Upper lobe of right lung (tissue), 1 donor: ENCODE measurements around the gene RPSA. TPM values are rescaled to one million over a fixed set of nuclear protein-coding genes. Genes with fewer than 3 reads are reported as not detected.
"Not testable (repeated sequence)": the region's sequence is repeated elsewhere in the genome, so short reads cannot be mapped to it uniquely, and the experiment has no call there.

Experiments used
- ATAC-seq: fragments of 200-7000 bp; cut with Tn5 transposase; one replicate; pipeline ENCODE4 v1.9.1; 2020; ENCODE audit warnings: mild to moderate bottlenecking, moderate library complexity
- DNase-seq: peaks from one replicate; pipeline ENCODE4 v3.0.0-alpha.2; 2020
- H3K27ac ChIP-seq: fragments of 200-600 bp; one replicate; pipeline ENCODE4 v1.8.0; 2022
- H3K27me3 ChIP-seq: fragments of 200-600 bp; one replicate; pipeline ENCODE4 v1.8.0; 2022; ENCODE audit warnings: mild to moderate bottlenecking
- H3K36me3 ChIP-seq: fragments of 200-600 bp; one replicate; pipeline ENCODE4 v1.8.0; 2022
- H3K4me1 ChIP-seq: fragments of 200-600 bp; one replicate; pipeline ENCODE4 v1.8.0; 2022
- H3K4me3 ChIP-seq: fragments of 200-600 bp; one replicate; pipeline ENCODE4 v1.8.0; 2022; ENCODE audit warnings: mild to moderate bottlenecking
- H3K9me3 ChIP-seq: fragments of 200-600 bp; one replicate; pipeline ENCODE4 v1.8.0; 2022
- CTCF ChIP-seq: fragments of 200-600 bp; IDR thresholded peaks from one replicate; pipeline ENCODE4 v1.8.0; 2022; ENCODE audit warnings: antibody characterized with exemption
- intact Hi-C: fragments of 100-400 bp; cut with DNase I; formaldehyde crosslinking; loops from one replicate; pipeline ENCODE4 v1.11.0; 2022
- total RNA-seq: library from RNA; stranded (reverse); fragmentation: NEBNext Ultra II Directional; extraction: Animal tissue kit (Norgen Biotek cat#: 25700); gene quantifications from one replicate; pipeline ENCODE4 v1.2.1, GENCODE V29; 2021
- donor health status: DM: no; HTN: yes; CAD: no; lungs with severe emphysema.

Gene RPSA
- total RNA-seq, 1 donor from 2014 or later: 732 TPM

- no peaks in the 10 kb centered on the region for H3K27me3 ChIP-seq
- intact Hi-C loops: no loop called here
- no peaks in the 10 kb centered on the region for H3K9me3 ChIP-seq
- H3K36me3 ChIP-seq: no peaks in the 10 kb centered on the region
- no peak for TF ChIP-seq CTCF
- H3K4me1 ChIP-seq: no peaks in the 10 kb centered on the region
- no peak overlapping the region for H3K27ac ChIP-seq
- no peak for ATAC-seq
- no peak overlapping the region for H3K4me3 ChIP-seq
- DNase-seq: no peak
Measured at GRCh38 chr3:39456159-39456558, 49.6 kb downstream of the RPSA start.

GRCh38 chr3:39457361-39457760 lies 50.8 kb downstream of the RPSA start:
- Histone ChIP-seq H3K9me3 (no peaks in the 10 kb centered on the region), H3K4me1 (no peaks in the 10 kb centered on the region), H3K27ac (no peak overlapping the region), H3K4me3 (no peak overlapping the region), H3K36me3 (no peaks in the 10 kb centered on the region), H3K27me3 (no peaks in the 10 kb centered on the region)
- intact Hi-C loops: no loop called here
- no peak for TF ChIP-seq CTCF
- DNase-seq: no peak
- ATAC-seq: no peak

- H3K27me3 ChIP-seq, H3K9me3 ChIP-seq, H3K4me3 ChIP-seq, H3K36me3 ChIP-seq, H3K4me1 ChIP-seq, DNase-seq, ATAC-seq, intact Hi-C loops, H3K27ac ChIP-seq: not testable (repeated sequence)
Measured at GRCh38 chr3:39458579-39458978, 52.1 kb downstream of the RPSA start.

GRCh38 chr3:39460677-39461076 lies 54.2 kb downstream of the RPSA start:
- DNase-seq (no peak), ATAC-seq (no peak)
- Histone ChIP-seq H3K27me3 (no peaks in the 10 kb centered on the region), H3K36me3 (no peaks in the 10 kb centered on the region), H3K4me1 (no peaks in the 10 kb centered on the region), H3K27ac (no peak overlapping the region), H3K9me3 (no peaks in the 10 kb centered on the region), H3K4me3 (no peak overlapping the region)
- intact Hi-C loops: no loop called here
- TF ChIP-seq CTCF: no peak

Other genes starting within 250 kb of the RPSA start
- gene XIRP1, start 214.1 kb upstream of the RPSA start, total RNA-seq: not detected
- gene CX3CR1, start 126.7 kb upstream of the RPSA start, total RNA-seq: 8.3 TPM
- not detected for gene CCR8, start 77.0 kb upstream of the RPSA start, total RNA-seq
- gene SLC25A38, start 23.4 kb upstream of the RPSA start, total RNA-seq: 27.9 TPM
- gene MOBP, start 61.0 kb downstream of the RPSA start, total RNA-seq: not detected